ENCODE data around the gene SLF2.

GRCh38 chr10:100883312-100883821, 29.4 kb upstream of the SLF2 start:
- TF ChIP-seq CTCF (IDR thresholded peaks at IDR 0.05; ENCODE audit: low read length) (no peak), EZH2phosphoT487 (IDR thresholded peaks at IDR 0.05; ENCODE audit: low read length) (no peak), EZH2 (optimal IDR thresholded peaks at IDR 0.05; ENCODE audit: low read depth, low read length) (no peak)
